Fibroblast of lung (primary cell): Measurements from ENCODE around the gene AP1S1. TPM values are rescaled to one million over a fixed set of nuclear protein-coding genes. Genes with fewer than 3 reads are reported as not detected.

Experiments
- DNase-seq, 2 donors: peaks; one replicate each; pipeline versions ENCODE4 v3.0.0 to v3.0.0-alpha.2; 2010; ENCODE audit warnings: low read depth in 2 of 2
- H2AFZ ChIP-seq: 2 replicates; pipeline ENCODE4 v1.5.1; 2012; ENCODE audit warnings: low read length, control low read depth, inconsistent platforms
- H3K27ac ChIP-seq: 2 replicates; pipeline ENCODE4 v1.5.1; 2011; ENCODE audit warnings: low read length, control low read depth; ENCODE audit not compliant: insufficient read depth
- H3K27me3 ChIP-seq: 2 replicates; pipeline ENCODE4 v1.5.1; 2011; ENCODE audit warnings: mild to moderate bottlenecking, low read length; ENCODE audit not compliant: control insufficient read depth, insufficient read depth
- H3K36me3 ChIP-seq: 2 replicates; pipeline ENCODE4 v1.5.1; 2011; ENCODE audit warnings: low read length; ENCODE audit not compliant: control insufficient read depth, insufficient read depth
- H3K4me1 ChIP-seq: 2 replicates; pipeline ENCODE4 v1.5.1; 2011; ENCODE audit warnings: low read length; ENCODE audit not compliant: control insufficient read depth, insufficient read depth; ENCODE audit errors: extremely low read depth
- H3K4me2 ChIP-seq: 2 replicates; pipeline ENCODE4 v1.5.1; 2011; ENCODE audit warnings: low read length, control low read depth; ENCODE audit not compliant: insufficient read depth; ENCODE audit errors: extremely low read depth
- H3K4me3 ChIP-seq, 4 experiments: fragments of 200-600 bp in 1 of 4; sonication (generic) in 1 of 4; replicated peaks in 1 of 4; 2 replicates each; pipeline ENCODE4 v1.5.1; 2011 to 2016; ENCODE audit warnings: low read length in 4 of 4, low read depth in 3 of 4, mild to moderate bottlenecking in 3 of 4, control low read depth in 2 of 4, inconsistent platforms in 1 of 4, mixed read lengths in 1 of 4; ENCODE audit not compliant: insufficient read depth in 1 of 4; ENCODE audit errors: control extremely low read depth in 1 of 4
- H3K79me2 ChIP-seq: 2 replicates; pipeline ENCODE4 v1.5.1; 2012; ENCODE audit warnings: mild to moderate bottlenecking, low read length, inconsistent platforms; ENCODE audit not compliant: control insufficient read depth, insufficient read depth
- H3K9ac ChIP-seq: 2 replicates; pipeline ENCODE4 v1.5.1; 2011; ENCODE audit warnings: mild to moderate bottlenecking, low read length, control low read depth; ENCODE audit not compliant: insufficient read depth
- H3K9me3 ChIP-seq: 2 replicates; pipeline ENCODE4 v1.5.1; 2012; ENCODE audit warnings: low read depth, low read length; ENCODE audit not compliant: control insufficient read depth, insufficient read depth
- H4K20me1 ChIP-seq: 2 replicates; pipeline ENCODE4 v1.5.1; 2011; ENCODE audit warnings: low read length; ENCODE audit not compliant: control insufficient read depth, insufficient read depth; ENCODE audit errors: extremely low read depth
- CTCF ChIP-seq, 2 donors: IDR thresholded peaks in 1 of 2; conservative IDR thresholded peaks in 1 of 2; 1 replicate in 1 of 2; 2 replicates in 1 of 2; pipeline ENCODE4 v1.5.1; 2011 to 2012; ENCODE audit warnings: low read length in 2 of 2, control low read depth in 1 of 2, inconsistent platforms in 1 of 2, low read depth in 1 of 2, mild to moderate bottlenecking in 1 of 2
- EZH2 ChIP-seq: IDR thresholded peaks from 2 replicates; pipeline ENCODE4 v1.5.1; 2012; ENCODE audit warnings: low read length, control low read depth, mild to moderate bottlenecking; ENCODE audit errors: missing control alignments
- polyA plus RNA-seq, 2 donors: library from polyadenylated mRNA; depleted of rRNA in 1 of 2; stranded (reverse) in 1 of 2; unstranded in 1 of 2; fragments of >200 nt; gene quantifications; 2 replicates each; pipeline ENCODE4 v1.2.1, GENCODE V29; 2011 to 2012; ENCODE audit warnings: missing spikeins in 1 of 2
- total RNA-seq: library from RNA; depleted of rRNA; stranded (reverse); fragments of >200 nt; gene quantifications from 2 replicates; pipeline ENCODE4 v1.2.1, GENCODE V29; 2014

The AP1S1 gene
- total and polyA plus RNA-seq, 2 donors (not counting 1 experiment from before 2014, with no cell fraction given) = 128 to 139 TPM

GRCh38 chr7:101171442-101171837, 17.2 kb downstream of the AP1S1 start:
- TF ChIP-seq CTCF (conservative IDR thresholded peaks at IDR 0.05 in 1 of 2, IDR thresholded peaks at IDR 0.05 in 1 of 2; ENCODE audit: low read depth in 1 of 2, low read length in 2 of 2) (peak in 1 of 2 donors; percentile 32), EZH2 (no peak)
- no peaks in the 10 kb centered on the region for H3K79me2 ChIP-seq
- peaks cover 67% of the 10 kb centered on the region for H3K27me3 ChIP-seq
- H3K4me3 ChIP-seq = no peak overlapping the region
- H2AFZ ChIP-seq = no peak overlapping the region
- H3K9ac ChIP-seq = no peak overlapping the region
- H3K9me3 ChIP-seq = no peaks in the 10 kb centered on the region
- no peak overlapping the region for H3K4me2 ChIP-seq
- H3K4me1 ChIP-seq = peaks cover 19% of the 10 kb centered on the region
- no peak for DNase-seq
- H3K36me3 ChIP-seq = no peaks in the 10 kb centered on the region
- H3K27ac ChIP-seq = no peak overlapping the region
- peaks cover 2% of the 10 kb centered on the region for H4K20me1 ChIP-seq

GRCh38 chr7:101172005-101172853, 18.0 kb downstream of the AP1S1 start:
- peak overlapping the region; percentile 6 for H3K9ac ChIP-seq
- H3K27me3 ChIP-seq = peaks cover 69% of the 10 kb centered on the region
- H2AFZ ChIP-seq = no peak overlapping the region
- no peaks in the 10 kb centered on the region for H3K79me2 ChIP-seq
- H3K36me3 ChIP-seq = no peaks in the 10 kb centered on the region
- peak overlapping the region; percentile 77 for H3K4me2 ChIP-seq
- peaks cover 17% of the 10 kb centered on the region for H3K4me1 ChIP-seq
- no peak overlapping the region for H3K4me3 ChIP-seq
- H4K20me1 ChIP-seq = peaks cover 2% of the 10 kb centered on the region
- H3K27ac ChIP-seq = no peak overlapping the region
- no peaks in the 10 kb centered on the region for H3K9me3 ChIP-seq
- no peak for DNase-seq
- TF ChIP-seq CTCF (conservative IDR thresholded peaks at IDR 0.05 in 1 of 2, IDR thresholded peaks at IDR 0.05 in 1 of 2; ENCODE audit: low read depth in 1 of 2, low read length in 2 of 2) (no peak), EZH2 (peak; percentile 98)

- peaks cover 17% of the 10 kb centered on the region for H3K4me1 ChIP-seq
- no peak overlapping the region for H2AFZ ChIP-seq
- H3K9me3 ChIP-seq = no peaks in the 10 kb centered on the region
- H3K4me3 ChIP-seq = peak overlapping the region; percentile 2 to 33 (median 4)
- H3K4me2 ChIP-seq = peak overlapping the region; percentile 77
- H3K27me3 ChIP-seq = peaks cover 71% of the 10 kb centered on the region
- peaks cover 2% of the 10 kb centered on the region for H4K20me1 ChIP-seq
- H3K27ac ChIP-seq = no peak overlapping the region
- H3K79me2 ChIP-seq = no peaks in the 10 kb centered on the region
- DNase-seq = peak; percentile 56 to 66
- no peak overlapping the region for H3K9ac ChIP-seq
- no peaks in the 10 kb centered on the region for H3K36me3 ChIP-seq
- TF ChIP-seq CTCF (conservative IDR thresholded peaks at IDR 0.05 in 1 of 2, IDR thresholded peaks at IDR 0.05 in 1 of 2; ENCODE audit: low read depth in 1 of 2, low read length in 2 of 2) (no peak), EZH2 (peak; percentile 56)
Observed at GRCh38 chr7:101172854-101173751, 18.8 kb downstream of the AP1S1 start.
